Measurements from ENCODE around the gene HNRNPL.

The HNRNPL gene

GRCh38 chr19:38845374-38846024 is 4.3 kb downstream of the HNRNPL start:
- no peak for DNase-seq (ENCODE audit: low read depth)

GRCh38 chr19:38844093-38844686 is 5.6 kb downstream of the HNRNPL start:
- DNase-seq (ENCODE audit: low read depth) = no peak

- no peak for DNase-seq (ENCODE audit: low read depth)
Measured at GRCh38 chr19:38843175-38843758, 6.5 kb downstream of the HNRNPL start.

GRCh38 chr19:38842439-38843174 is 7.2 kb downstream of the HNRNPL start:
- DNase-seq (ENCODE audit: low read depth) = peak; percentile 46

- DNase-seq (ENCODE audit: low read depth) = no peak
Measured at GRCh38 chr19:38841787-38842438, 7.9 kb downstream of the HNRNPL start.

- no peak for DNase-seq (ENCODE audit: low read depth)
Measured at GRCh38 chr19:38841180-38841766, 8.5 kb downstream of the HNRNPL start.

- DNase-seq (ENCODE audit: low read depth) = no peak
Measured at GRCh38 chr19:38840583-38840968, 9.2 kb downstream of the HNRNPL start.

GRCh38 chr19:38839816-38840582 is 9.8 kb downstream of the HNRNPL start:
- DNase-seq (ENCODE audit: low read depth) = no peak

GRCh38 chr19:38838986-38839761 is 10.6 kb downstream of the HNRNPL start:
- DNase-seq (ENCODE audit: low read depth) = no peak

- DNase-seq (ENCODE audit: low read depth) = peak; percentile 63
Measured at GRCh38 chr19:38838208-38838985, 11.4 kb downstream of the HNRNPL start.

- no peak for DNase-seq (ENCODE audit: low read depth)
Measured at GRCh38 chr19:38837656-38838121, 12.1 kb downstream of the HNRNPL start.

- DNase-seq (ENCODE audit: low read depth) = no peak
Measured at GRCh38 chr19:38836983-38837626, 12.7 kb downstream of the HNRNPL start.

GRCh38 chr19:38836159-38836982 is 13.4 kb downstream of the HNRNPL start:
- DNase-seq (ENCODE audit: low read depth) = no peak

- no peak for DNase-seq (ENCODE audit: low read depth)
Measured at GRCh38 chr19:38834590-38834989, 15.2 kb downstream of the HNRNPL start.

GRCh38 chr19:38834104-38834490 is 15.7 kb downstream of the HNRNPL start:
- no peak for DNase-seq (ENCODE audit: low read depth)

GRCh38 chr19:38833092-38833425 is 16.7 kb downstream of the HNRNPL start:
- no peak for DNase-seq (ENCODE audit: low read depth)

GRCh38 chr19:38831142-38831605 is 18.6 kb downstream of the HNRNPL start:
- DNase-seq (ENCODE audit: low read depth) = no peak

Data from activated T-cell treated with anti-CD3 and anti-CD28 coated beads for 24 hours (primary cell).